Measurements from ENCODE around the gene GON7. TPM values are rescaled to one million over a fixed set of nuclear protein-coding genes. Genes with fewer than 3 reads are reported as not detected.
A peak's percentile ranks its signal among the peaks of the same experiment; 100 is the strongest.

The GON7 gene
- total and polyA plus RNA-seq, 8 donors, result 2.9 to 36.0 (median 16.9) TPM

GRCh38 chr14:93232159-93232558 is 25.3 kb upstream of the GON7 start:
- H3K4me3 ChIP-seq, result peak overlapping the region in 1 of 4 donors; percentile 46
- WGBS, 5 donors, result 57 to 72% (median 66%) methylated on average over 16 to 17 of the region's 17 CpGs
- peaks cover 0 to 5% (median 0%) of the 10 kb centered on the region in 3 donors for H3K27me3 ChIP-seq
- peaks cover 10 to 26% (median 26%) of the 10 kb centered on the region in 4 donors for H3K36me3 ChIP-seq
- no peak overlapping the region for H3K27ac ChIP-seq
- H3K9me3 ChIP-seq, result no peaks in the 10 kb centered on the region
- intact Hi-C loops (cut with DNase I; ENCODE audit: low total_unique reads), result no loop called here
- H3K4me1 ChIP-seq, result peaks cover 6 to 17% (median 8%) of the 10 kb centered on the region in 4 donors
- DNase-seq, result no peak
- TF ChIP-seq POLR2A (IDR thresholded peaks at IDR 0.05) (no peak), CTCF (IDR thresholded peaks at IDR 0.05) (no peak), EP300 (IDR thresholded peaks at IDR 0.05) (no peak), POLR2AphosphoS5 (IDR thresholded peaks at IDR 0.05) (no peak)

GRCh38 chr14:93231129-93231979 is 24.5 kb upstream of the GON7 start:
- Histone ChIP-seq H3K9me3 (no peaks in the 10 kb centered on the region), H3K4me1 (peaks cover 6 to 17% (median 8%) of the 10 kb centered on the region in 4 donors), H3K36me3 (peaks cover 13 to 34% (median 33%) of the 10 kb centered on the region in 4 donors), H3K27ac (no peak overlapping the region), H3K4me3 (peak overlapping the region; percentile 28 to 46 (median 41)), H3K27me3 (peaks cover 0 to 5% (median 0%) of the 10 kb centered on the region in 3 donors)
- intact Hi-C loops (cut with DNase I; ENCODE audit: low total_unique reads), result no loop called here
- 17 to 44% (median 26%) methylated on average over 39 of the region's 39 CpGs for WGBS, 5 donors
- peak in 1 of 2 donors; percentile 60 for DNase-seq
- no peak for TF ChIP-seq POLR2AphosphoS5 (IDR thresholded peaks at IDR 0.05)
- no peak for TF ChIP-seq EP300 (IDR thresholded peaks at IDR 0.05)
- TF ChIP-seq CTCF (IDR thresholded peaks at IDR 0.05), result no peak
- no peak for TF ChIP-seq POLR2A (IDR thresholded peaks at IDR 0.05)

GRCh38 chr14:93230539-93230938 is 23.7 kb upstream of the GON7 start:
- Histone ChIP-seq H3K27ac (no peak overlapping the region), H3K4me3 (no peak overlapping the region), H3K27me3 (peaks cover 0 to 5% (median 0%) of the 10 kb centered on the region in 3 donors), H3K36me3 (peaks cover 13 to 42% (median 41%) of the 10 kb centered on the region in 4 donors), H3K9me3 (no peaks in the 10 kb centered on the region), H3K4me1 (peaks cover 6 to 17% (median 8%) of the 10 kb centered on the region in 4 donors)
- DNase-seq, result no peak
- 84 to 95% (median 91%) methylated on average over 16 of the region's 16 CpGs for WGBS, 5 donors
- intact Hi-C loops (cut with DNase I; ENCODE audit: low total_unique reads), result no loop called here
- TF ChIP-seq CTCF (IDR thresholded peaks at IDR 0.05), result no peak
- TF ChIP-seq POLR2AphosphoS5 (IDR thresholded peaks at IDR 0.05), result no peak

GRCh38 chr14:93228550-93228949 is 21.7 kb upstream of the GON7 start:
- Histone ChIP-seq H3K27me3 (peaks cover 0 to 5% (median 0%) of the 10 kb centered on the region in 3 donors), H3K9me3 (no peaks in the 10 kb centered on the region), H3K36me3 (peaks cover 23 to 62% (median 61%) of the 10 kb centered on the region in 4 donors), H3K4me1 (peaks cover 6 to 17% (median 8%) of the 10 kb centered on the region in 4 donors), H3K4me3 (no peak overlapping the region), H3K27ac (no peak overlapping the region)
- WGBS, 5 donors, result 95 to 98% (median 96%) methylated on average over 8 of the region's 8 CpGs
- intact Hi-C loops (cut with DNase I; ENCODE audit: low total_unique reads), result no loop called here
- no peak for DNase-seq
- no peak for TF ChIP-seq EP300 (IDR thresholded peaks at IDR 0.05)
- TF ChIP-seq CTCF (IDR thresholded peaks at IDR 0.05), result no peak
- TF ChIP-seq POLR2AphosphoS5 (IDR thresholded peaks at IDR 0.05), result no peak
- no peak for TF ChIP-seq POLR2A (IDR thresholded peaks at IDR 0.05)

All from stomach (tissue), 9 donors.